GM12892 (cell line): Measurements from ENCODE around the gene VPS13D.

Experiments used
- POLR2A ChIP-seq: IDR thresholded peaks from 2 replicates; pipeline ENCODE4 v1.6.1; 2011; ENCODE audit warnings: low read depth, low read length, control low read depth
- POLR2AphosphoS5 ChIP-seq: IDR thresholded peaks from 2 replicates; pipeline ENCODE4 v1.6.1; 2011; ENCODE audit warnings: low read depth, low read length, control low read depth
- TAF1 ChIP-seq: IDR thresholded peaks from 2 replicates; pipeline ENCODE4 v1.6.1; 2011; ENCODE audit warnings: low read depth, mild to moderate bottlenecking, control low read depth, low read length, borderline replicate concordance

DNA sequence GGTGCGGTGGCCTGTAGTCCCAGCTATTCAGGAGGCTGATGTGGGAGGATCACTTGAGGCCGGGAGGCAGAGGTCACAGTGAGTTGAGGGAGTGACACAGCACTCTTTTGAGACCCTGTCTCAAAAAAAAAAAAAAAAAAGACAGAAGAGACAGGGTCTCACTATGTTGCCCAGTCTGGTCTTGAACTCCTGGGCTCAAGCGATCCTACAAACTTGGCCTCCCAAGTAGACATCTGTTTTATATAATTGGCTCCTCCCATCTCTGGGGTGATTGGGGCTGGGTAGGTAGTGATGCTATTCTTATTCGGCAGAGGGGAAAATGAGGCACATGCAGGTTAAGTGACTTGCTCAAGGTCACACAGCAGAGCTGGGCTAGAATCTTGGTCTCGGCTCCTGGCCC lies 23.6 kb upstream of the VPS13D start:
- TF ChIP-seq POLR2A (no peak), TAF1 (no peak), POLR2AphosphoS5 (no peak)
